GM04504 (cell line): ENCODE measurements around the gene FAM32A.

ENCODE experiments used
- DNase-seq: peaks from one replicate; pipeline ENCODE4 v3.0.0-alpha.2; 2012; ENCODE audit warnings: low read depth

The FAM32A gene

GRCh38 chr19:16202320-16203255 is 17.4 kb downstream of the FAM32A start:
- DNase-seq = no peak

GRCh38 chr19:16203256-16204004 is 18.2 kb downstream of the FAM32A start:
- DNase-seq = no peak

GRCh38 chr19:16204005-16204294 is 18.7 kb downstream of the FAM32A start:
- DNase-seq = no peak

- no peak for DNase-seq
Observed at GRCh38 chr19:16205205-16206045, 20.2 kb downstream of the FAM32A start.

GRCh38 chr19:16206046-16206605 is 20.9 kb downstream of the FAM32A start:
- DNase-seq = no peak

- DNase-seq = no peak
Observed at GRCh38 chr19:16206637-16207036, 21.4 kb downstream of the FAM32A start.

GRCh38 chr19:16207063-16207462 is 21.9 kb downstream of the FAM32A start:
- no peak for DNase-seq

- DNase-seq = no peak
Observed at GRCh38 chr19:16207490-16208025, 22.3 kb downstream of the FAM32A start.

- DNase-seq = no peak
Observed at GRCh38 chr19:16208064-16208759, 23.0 kb downstream of the FAM32A start.

- DNase-seq = no peak
Observed at GRCh38 chr19:16208847-16209665, 23.8 kb downstream of the FAM32A start.

GRCh38 chr19:16210168-16210567 is 25.0 kb downstream of the FAM32A start:
- DNase-seq = no peak

GRCh38 chr19:16213076-16213475 is 27.9 kb downstream of the FAM32A start:
- DNase-seq = no peak

- no peak for DNase-seq
Observed at GRCh38 chr19:16216744-16217670, 31.8 kb downstream of the FAM32A start.

- DNase-seq = no peak
Observed at GRCh38 chr19:16217716-16218451, 32.7 kb downstream of the FAM32A start.

GRCh38 chr19:16218851-16219250 is 33.6 kb downstream of the FAM32A start:
- no peak for DNase-seq

GRCh38 chr19:16222806-16223205 is 37.6 kb downstream of the FAM32A start:
- DNase-seq = no peak

GRCh38 chr19:16223746-16224145 is 38.5 kb downstream of the FAM32A start:
- DNase-seq = no peak

- DNase-seq = no peak
Observed at GRCh38 chr19:16224293-16225045, 39.3 kb downstream of the FAM32A start.
